GM18861 (cell line): Measurements from ENCODE around the gene ATP1A1.

ENCODE experiments used
- ATAC-seq: cut with Tn5 transposase; IDR thresholded peaks from one replicate; pipeline ENCODE4 v1.9.1; 2021; ENCODE audit not compliant: unreplicated experiment

ATP1A1 gene

DNA sequence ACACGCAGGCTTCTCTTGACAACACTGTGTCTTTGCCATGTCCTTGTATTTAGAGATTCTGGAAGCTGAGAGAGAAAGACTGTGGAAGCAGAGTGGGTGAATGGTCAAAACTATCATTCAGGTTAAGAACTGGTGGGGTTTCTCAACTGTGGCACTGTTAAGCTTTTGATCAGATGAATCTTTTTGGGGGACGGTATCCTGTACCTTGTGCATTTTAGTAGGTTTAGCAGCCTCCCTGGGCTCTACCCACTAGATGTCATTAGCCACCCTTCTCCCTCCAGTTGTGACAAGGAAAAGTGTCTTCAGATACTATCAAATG lies 39.4 kb downstream of the ATP1A1 start:
- no peak for ATAC-seq

DNA sequence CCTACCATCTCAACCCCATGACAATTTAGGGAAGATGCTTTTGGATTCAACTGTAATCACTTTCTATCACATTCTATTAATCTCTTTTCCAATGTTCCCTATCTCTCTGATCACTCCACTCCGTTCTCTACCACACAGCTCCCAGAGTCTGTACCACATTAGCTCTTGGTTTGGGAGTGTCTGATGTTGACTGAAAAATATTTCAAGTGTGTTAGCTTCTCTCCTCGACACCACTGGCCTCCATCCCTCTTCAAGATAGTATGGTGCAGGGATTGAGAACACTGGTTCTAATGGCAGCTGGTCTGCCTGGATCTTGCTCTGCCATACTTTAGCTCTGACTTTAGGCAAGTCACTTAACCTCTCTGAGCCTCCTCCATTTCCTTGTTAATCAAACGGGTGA lies 39.9 kb downstream of the ATP1A1 start:
- ATAC-seq: no peak

DNA sequence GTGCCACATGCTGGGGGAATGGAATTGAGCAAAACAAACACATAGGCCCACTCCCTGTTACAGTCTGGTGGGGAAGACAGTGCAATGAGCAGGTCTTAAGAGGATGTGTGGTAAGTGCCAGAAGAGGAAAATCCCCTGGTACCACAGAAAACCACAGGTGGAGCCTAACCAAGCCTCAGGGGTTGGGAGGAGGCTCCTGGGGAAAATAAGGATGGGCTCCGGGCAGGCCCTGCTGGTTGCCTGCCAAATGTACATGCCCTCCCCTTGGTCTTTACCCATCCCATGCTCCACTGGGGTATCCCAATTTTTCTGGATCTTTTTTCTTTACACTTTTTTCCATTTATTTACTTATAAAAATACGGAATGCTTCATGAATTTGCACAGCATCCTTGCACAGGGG lies 40.4 kb downstream of the ATP1A1 start:
- ATAC-seq: no peak

DNA sequence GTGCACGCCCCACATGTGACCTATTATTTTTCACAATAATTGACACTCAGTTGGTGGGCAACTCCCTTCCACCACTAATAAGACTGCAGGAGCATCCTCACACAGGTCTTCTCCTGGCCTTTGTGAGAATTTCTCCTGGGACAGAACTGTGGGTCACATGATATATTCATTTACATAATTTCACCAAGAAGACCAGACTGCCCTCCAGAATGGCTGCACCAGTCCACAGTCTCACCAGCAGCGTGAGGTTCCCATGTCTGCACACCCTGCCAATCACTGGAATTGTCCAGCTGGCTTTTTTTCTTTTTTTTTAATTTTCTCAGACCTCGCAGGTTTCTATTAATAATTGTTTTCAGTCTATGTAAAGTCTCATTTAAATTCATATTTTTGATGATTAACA lies 41.3 kb downstream of the ATP1A1 start:
- no peak for ATAC-seq

DNA sequence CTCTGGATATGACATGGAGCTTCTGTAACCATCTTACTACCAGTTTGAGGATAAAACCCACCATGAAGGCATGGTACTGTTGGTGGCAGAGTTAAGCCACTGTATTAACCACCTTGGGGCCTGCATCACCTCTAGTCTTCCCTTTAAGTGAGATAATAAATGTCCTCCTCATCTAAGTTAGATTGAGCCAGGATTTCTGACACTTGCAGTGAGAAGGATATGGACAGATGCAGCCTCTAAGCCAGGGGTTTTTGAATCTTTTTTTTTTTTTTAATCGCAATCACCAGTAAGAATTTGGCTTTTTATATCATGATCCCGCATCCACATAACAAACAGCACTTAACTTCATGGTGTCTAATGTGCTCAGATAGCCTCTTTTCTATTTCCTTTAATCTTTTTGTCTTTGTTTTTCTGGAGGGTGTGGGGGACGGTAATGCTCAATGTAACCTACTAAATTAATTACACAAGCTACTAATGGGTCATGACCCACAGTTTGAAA lies 42.2 kb downstream of the ATP1A1 start:
- ATAC-seq: no peak

DNA sequence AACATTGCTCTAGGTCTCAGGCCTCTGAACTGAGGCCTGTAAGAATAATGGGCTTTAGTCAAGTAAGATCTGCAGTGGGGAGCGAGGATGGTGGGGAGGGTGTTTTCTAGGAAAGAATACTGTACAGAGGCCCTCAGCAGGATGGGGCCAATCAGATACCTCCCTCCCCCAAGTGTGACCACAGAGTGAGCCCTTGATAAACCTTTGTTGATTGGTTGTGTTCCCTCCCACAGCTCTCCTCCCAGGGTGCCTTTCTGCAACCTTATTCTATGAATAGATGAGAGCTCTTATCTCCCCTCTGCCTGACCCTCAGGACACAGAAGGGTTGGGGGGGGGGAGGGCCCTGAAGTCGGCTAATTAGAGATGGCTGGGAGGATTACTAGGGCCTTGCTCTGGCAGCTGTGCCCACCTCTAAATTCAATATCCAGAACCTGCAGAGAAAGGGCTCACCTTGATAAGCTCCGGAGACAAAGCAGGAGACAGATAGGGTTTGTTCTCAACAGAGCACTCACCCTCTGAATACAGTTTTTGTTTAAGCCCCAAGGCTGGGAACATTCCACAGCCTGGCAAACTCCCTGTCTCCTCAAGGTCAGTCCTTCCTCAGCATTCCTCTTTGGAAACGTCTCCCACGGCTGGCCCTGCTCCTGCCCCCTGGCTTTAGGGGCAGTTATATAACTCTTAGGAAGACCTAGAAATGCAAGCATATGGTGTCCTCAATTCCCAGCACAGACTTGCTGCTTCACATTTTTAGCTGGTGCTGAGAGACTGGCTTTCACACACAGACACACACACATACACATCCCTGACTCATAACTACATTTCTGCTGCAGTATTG lies 42.9 kb downstream of the ATP1A1 start:
- ATAC-seq: no peak

DNA sequence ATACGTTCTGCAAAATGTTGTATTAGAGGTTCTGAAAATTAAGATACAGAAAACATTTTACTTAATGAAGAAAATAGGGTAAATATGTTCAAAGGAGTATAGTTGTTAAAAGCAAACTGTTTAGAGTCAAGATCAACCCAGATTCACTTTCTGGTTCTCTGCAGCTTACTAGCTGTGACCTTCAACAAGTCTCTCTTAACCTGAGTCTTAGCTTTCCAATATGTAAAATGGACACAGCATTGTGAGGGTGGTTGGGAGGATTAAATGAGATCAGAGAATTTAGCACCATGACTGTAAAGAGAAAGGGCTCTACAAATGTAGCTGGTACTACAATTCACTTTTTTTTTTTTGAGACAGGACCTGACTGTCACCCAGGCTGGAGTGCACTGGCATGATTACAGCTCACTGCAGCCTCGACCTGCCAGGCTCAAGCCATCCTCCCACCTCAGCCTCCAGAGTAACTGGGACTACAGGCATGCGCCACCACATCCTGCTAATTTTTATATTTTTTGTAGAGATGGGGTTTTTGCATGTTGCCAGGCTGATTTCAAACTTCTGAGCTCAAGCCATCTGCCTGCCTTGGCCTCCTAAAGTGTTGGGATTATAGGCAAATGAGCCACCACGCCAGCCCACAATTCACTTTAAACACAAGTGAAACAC lies 43.9 kb downstream of the ATP1A1 start:
- no peak for ATAC-seq

DNA sequence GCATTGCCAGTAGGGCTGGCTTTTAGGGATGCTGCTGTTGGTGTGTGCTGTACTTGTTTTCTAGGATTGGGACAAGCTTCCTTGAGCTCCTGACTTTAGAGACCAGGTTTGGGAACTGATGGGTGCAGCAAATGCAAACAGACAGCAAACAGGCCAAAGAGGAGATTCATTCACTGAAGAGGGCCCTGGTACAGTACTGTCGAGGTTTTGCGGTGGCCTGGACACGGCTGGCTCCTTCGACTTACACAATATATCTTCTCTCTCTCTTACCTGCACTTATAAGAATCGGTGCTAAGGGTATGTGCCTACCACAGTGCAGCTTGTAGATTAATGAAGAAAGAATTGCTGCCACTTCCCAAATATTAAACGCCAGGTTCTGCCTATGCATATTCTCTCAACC lies 44.6 kb downstream of the ATP1A1 start:
- ATAC-seq: no peak

DNA sequence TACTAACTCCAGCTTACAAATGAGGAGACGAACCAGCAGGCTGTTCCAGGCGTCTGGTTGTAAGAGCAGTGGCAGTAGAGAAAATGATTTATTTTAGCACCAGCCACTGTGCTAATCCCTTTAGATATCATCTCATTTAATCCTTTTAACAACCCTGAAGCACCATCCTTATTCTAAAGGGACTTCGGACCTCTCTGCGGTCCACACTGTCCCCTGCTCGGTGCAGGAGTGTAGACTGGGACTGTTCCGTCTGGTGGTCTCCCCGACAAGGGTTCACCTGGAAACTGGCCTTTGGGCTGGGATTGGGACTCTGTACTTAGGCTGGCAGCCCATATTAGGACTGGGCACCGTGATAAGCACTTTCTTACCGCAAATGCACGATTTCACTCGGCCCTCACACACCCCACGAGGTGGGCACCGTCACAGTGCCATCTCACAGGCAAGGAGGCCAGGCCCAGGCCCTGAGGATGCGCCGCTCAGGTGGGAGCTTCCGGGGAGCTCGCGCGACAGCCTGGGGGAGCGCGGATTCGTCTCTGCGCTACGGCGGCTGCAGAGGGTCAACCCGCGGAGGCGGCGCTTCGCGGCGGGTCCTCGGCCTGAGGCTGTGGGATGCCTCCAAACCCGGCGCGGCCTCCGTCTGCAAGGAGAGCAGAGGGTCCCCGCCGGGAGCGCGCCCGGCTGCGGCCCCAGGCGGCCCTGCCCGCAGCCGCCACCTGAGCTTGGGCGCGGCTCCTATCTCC lies 45.2 kb downstream of the ATP1A1 start:
- peak; percentile 79 for ATAC-seq

DNA sequence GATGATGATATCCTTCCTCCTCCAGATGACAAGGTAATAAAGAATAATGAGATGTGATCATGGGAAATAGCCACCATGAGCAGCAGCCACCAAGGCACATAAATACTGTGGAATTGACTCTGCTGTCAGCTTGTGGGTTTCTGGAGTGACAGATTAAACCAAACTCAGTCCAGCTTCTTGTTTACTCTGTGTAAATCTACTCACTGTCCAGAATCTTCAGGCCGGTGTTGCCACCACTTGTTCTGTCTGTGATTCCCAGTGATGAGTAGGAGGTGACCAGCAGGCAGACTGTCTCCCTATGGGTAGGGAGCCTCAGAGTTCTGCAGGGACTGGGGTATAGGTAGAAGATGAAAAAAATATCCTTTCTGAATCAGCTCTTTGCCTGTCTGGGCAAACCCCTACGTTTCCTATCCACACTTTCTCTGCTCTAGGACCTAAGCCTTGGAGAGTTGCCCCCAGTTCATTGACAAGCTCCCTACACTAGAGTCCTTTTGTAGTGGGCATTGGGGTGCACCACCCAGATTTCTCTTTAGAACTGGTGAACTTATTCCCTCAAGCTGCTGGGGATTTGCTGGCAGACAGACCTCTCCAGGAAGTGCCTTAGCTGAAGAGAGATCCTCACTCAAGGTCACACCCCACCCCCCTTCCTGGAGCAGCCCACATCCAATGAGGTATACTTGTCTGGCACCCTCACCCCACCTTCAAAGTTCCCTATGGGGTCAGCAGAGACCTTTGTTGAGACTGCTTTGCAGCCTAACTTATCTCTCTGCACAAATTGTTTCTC lies 47.6 kb downstream of the ATP1A1 start:
- ATAC-seq: no peak

DNA sequence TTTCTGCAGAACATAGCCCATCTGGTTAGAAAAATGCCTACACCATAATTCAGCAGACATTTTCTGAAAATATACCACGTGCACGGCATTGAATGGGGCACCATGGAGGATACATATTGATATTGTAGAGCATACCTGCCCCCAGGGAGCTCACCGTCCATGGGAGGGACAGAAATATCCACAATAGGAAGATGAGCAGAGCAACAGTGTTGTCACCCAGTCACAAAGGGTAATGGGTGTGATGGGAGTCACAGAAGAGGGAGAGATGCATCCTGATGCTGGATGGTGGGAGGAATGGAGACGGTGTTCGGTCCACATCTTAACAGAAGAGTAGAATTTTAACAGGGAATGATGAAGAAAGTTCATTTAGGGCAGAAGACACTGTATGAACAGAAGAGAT lies 51.4 kb downstream of the ATP1A1 start:
- ATAC-seq: no peak

DNA sequence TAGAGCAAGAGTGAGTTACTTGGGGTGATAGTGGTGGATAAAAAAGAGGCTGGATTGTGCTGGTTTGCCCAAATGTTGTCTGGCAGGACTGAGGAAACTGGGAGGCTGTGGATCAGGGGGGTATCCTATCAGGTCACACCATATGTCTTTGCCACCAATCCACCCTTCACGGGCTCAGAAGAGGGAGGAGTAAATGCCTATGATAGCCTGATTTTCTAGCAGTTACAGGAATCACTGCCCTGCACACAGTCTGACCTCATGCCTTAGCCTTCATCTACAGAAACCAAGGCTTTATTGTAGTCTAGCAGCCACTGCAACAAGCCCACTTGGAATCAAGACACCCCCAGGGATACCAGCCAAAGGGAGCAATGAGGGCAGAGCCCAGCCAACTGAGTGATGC lies 51.8 kb downstream of the ATP1A1 start:
- ATAC-seq: no peak

DNA sequence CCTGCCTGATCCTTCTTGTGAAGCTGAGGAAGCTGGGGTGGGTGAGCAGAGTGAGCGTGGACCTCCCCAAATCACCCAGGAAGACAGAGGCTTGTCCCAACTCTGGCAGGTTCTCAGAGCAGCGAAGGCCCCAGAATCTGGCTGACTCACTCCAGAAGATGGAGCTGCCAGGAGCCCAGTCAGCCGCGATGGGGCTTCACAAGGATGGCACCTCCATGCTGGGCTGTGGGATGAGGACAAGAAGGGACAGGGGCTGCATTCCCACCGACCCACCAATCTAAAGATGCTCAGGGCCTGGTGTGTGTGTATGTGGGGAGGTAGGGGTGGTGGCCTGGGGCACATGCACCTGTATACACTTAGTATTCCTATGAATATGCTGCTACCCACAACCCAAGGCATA lies 52.9 kb downstream of the ATP1A1 start:
- ATAC-seq: no peak

DNA sequence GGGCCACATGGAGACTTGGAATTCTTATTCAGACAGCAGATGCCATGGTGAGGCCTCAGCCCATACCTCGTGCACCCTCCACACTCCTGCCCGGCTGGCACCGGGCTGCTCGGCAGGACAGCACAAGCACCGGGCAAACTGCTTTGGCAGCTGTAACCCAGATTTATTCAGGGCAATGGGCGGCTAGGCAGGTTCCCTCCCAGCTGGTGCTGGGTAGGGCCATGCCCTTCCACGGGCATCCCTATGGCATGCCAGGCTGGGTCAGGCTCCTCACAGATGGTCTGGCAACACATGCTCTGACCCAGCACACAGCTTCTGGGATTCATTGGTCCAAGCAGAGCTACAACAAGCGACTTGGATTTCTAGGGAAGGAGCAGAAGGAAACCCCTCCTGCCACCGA lies 53.4 kb downstream of the ATP1A1 start:
- no peak for ATAC-seq

DNA sequence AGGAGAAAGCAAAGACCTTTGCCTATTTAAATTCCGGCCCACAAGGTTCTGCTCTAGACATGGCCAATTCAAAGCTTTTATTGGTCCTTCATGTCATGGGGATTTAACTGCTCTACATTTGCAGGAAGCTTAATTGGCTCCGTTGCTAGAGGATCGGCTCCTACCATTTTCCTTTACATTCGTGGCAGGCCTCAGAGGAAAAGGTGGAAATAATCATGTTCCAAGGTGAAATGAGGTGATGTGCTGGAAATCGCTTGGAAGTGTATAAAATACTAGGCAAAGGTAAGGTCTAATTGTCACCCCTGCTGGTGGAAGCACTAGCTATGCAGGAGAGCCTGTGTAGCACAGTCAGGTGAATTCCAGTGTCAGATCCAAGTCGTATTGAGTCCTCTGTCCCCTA lies 55.5 kb downstream of the ATP1A1 start:
- ATAC-seq: no peak

DNA sequence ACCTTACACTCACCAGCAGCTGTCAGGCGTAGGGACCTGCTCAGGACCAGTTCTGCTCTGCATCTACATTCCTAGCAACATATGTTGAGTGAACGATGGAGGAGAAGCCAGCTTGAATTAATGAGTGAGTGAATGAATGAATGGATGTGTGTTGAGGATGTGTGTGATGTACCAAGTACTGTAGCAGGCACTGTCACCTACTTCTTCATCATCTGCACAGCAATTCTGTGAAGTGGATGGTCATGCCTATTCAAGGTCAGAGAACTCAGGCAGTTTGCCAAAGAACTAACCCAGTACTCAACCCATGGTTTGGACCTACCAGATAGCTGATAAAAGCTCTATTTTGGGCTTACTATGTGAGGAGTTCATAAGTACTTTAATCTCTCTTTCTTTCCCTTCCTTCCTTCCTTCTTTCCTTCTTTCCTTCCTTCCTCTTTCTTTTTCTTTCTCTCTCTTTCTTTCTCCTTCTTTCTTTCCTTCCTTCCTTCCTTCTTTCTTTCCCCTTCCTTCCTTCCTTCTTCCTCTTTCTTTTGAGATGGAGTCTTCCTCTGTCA lies 56.9 kb downstream of the ATP1A1 start:
- no peak for ATAC-seq

DNA sequence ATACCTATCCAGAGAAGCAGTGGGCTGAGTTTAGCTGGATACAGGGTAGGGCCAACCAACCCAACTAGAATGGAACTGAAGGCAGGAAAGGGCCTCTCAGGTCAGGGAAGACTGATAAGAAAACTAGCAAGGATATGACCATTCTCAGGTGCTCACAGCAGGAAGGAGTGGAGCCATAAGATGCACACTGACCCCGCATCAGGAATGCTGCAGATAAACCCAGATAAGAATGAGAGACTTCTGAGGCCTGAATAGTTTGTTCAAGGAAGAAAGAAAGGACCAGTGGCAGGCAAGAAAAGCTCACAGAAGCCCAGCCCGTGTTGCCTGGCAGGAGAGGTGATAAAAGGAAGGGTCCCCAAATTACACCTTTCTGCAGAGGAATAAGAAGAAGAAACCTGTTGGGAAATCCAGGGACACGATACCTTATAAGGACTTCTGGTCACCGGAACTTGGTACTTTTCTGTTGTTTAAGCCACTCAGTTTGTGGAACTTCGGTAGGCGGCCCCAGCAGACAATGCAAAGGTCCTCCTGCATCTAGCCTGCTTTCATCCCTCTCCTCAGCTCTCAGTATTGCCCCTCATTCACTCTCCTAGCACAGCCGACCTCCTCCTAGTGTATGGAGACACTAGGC lies 58.9 kb downstream of the ATP1A1 start:
- no peak for ATAC-seq

DNA sequence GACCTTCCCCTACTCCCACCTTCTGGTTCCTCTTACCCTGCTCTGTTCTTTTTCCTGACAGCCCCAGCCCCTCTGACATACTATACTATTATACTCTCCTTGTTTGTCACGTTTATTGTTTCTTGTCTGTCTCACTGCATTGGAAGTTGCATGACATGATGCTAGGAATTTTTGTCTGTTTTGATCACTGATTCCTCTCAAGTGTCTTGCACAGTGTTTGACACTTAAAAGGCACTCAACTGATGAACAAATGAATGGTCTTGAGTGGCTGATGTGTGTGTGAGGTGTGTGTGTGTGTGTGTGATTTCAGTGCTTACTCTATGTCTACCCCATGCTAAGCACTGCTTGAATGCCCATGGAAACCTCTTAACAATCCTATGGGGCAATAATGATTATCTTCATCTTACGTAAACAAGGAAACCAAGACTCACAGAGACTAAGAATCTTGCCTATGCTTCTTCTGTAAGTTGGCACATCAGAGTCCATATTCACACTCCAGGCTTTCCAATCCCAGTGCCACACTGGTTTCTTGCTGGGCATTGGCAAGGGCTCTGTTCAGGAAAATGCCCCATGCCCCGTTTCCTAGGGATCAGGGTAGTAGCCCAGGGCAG lies 59.7 kb downstream of the ATP1A1 start:
- ATAC-seq: no peak

DNA sequence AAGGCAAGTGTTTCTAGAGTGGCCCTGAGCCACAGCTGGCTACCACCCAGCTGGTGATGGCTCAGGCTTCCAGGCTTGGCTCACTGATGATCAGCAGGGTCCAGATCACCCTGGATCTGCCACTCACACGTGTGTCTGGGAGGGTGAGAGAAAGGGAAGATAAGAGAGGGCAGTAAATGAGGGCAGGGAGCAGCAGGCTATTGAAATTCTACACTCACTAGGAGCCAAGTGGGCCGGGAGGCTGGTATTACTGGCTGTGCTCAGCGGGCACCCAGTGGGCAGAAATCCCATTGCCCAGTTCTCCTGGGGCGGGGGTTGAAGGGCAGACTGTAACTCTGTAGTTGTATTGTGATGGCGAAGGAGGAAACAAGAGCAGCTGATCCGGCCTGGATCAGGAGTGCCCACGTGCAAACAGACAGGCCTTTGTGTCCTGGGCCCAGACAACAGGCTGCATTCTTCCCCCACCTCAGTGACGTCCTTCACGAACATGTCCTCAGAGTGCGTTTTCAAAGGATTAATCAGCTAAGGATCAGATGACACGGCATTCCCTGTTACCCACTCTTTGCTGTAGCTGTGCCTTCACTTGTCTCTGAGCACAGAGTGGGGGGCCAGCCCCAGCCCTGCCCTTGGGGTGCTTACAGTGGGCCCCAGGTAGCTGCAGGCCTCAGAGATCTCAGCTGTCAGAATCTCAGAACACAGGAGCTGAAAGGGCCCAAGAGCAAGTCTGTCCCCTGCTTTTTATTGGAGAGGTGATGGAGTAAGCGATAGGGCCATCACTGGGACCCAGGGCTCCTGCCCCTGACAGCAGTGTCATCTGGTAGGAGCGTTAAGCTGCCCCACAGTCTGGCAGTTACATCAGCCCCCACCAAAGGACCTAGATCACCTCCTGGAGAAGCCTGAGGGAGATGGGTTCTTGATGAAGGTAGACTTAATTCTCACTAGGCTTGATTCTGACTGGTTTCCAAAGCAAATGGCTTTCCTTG lies 60.5 kb downstream of the ATP1A1 start:
- ATAC-seq: no peak
